Lower leg skin (tissue), 3 donors: Measurements from ENCODE around the gene PTBP1.

Experiments
- POLR2A ChIP-seq, 2 donors: fragments of 450-650 bp; IDR thresholded peaks; one replicate each; pipeline ENCODE4 v1.6.1; 2016 to 2017; ENCODE audit warnings: antibody characterized with exemption in 2 of 2, mild to moderate bottlenecking in 1 of 2, moderate library complexity in 1 of 2
- TF ChIP-seq, protein P1 (sequence below), 3 donors: fragments of 450-650 bp; IDR thresholded peaks; one replicate each; pipeline ENCODE4 v1.5.1; 2016; ENCODE audit warnings: antibody characterized with exemption in 3 of 3, mild to moderate bottlenecking in 3 of 3, moderate library complexity in 2 of 3

DNA sequence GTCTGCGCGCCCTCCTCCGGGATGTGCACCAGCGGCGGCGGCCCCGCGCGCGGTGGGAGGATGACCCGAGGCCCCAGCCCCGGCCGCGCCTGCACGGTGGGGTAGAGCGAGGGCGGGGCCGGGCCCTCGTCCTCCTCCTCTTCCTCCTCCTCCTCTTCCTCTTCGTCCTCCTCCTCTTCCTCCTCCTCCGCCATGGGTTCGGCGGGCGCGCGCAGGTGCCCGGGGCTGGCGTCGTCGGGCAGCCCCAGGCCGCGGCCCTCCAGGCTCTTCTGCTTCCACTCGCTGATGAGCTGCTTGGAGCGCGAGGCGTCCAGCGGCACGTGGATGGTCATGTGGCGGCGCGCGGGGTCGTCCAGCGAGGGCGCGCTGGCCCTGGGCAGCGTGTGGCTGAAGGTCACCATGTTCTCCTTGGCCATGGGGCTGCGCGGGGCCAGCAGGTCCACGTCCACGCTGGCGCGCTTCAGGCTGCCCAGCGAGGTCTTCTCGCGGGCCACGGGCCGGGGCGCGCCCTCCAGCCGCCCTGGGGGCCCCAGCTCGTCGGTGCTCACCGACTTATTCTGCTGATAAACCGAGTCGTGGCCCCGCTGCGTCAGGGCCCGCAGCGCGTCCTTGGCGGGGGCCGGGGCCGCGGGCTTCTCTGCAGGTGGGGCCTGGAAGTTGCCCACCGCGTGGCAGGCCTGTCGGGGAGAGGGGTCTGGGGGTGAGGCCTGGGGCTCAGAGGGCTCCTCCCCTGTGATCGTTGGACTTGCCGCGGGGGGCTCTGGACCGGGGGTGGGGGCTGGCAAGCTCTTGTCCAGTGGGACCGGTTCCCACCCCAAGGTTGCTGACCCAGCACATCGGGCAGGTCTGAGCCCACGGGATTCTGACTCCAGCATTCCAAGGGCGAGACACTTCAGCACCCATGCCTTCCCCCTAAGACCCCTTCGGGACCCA, 16.2 kb downstream of the PTBP1 start:
- TF ChIP-seq, protein P1, sequence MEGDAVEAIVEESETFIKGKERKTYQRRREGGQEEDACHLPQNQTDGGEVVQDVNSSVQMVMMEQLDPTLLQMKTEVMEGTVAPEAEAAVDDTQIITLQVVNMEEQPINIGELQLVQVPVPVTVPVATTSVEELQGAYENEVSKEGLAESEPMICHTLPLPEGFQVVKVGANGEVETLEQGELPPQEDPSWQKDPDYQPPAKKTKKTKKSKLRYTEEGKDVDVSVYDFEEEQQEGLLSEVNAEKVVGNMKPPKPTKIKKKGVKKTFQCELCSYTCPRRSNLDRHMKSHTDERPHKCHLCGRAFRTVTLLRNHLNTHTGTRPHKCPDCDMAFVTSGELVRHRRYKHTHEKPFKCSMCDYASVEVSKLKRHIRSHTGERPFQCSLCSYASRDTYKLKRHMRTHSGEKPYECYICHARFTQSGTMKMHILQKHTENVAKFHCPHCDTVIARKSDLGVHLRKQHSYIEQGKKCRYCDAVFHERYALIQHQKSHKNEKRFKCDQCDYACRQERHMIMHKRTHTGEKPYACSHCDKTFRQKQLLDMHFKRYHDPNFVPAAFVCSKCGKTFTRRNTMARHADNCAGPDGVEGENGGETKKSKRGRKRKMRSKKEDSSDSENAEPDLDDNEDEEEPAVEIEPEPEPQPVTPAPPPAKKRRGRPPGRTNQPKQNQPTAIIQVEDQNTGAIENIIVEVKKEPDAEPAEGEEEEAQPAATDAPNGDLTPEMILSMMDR (IDR thresholded peaks at IDR 0.05), result no peak
- no peak for TF ChIP-seq POLR2A (IDR thresholded peaks at IDR 0.05)
